ENCODE results near the gene MYO7B.

The MYO7B gene

DNA sequence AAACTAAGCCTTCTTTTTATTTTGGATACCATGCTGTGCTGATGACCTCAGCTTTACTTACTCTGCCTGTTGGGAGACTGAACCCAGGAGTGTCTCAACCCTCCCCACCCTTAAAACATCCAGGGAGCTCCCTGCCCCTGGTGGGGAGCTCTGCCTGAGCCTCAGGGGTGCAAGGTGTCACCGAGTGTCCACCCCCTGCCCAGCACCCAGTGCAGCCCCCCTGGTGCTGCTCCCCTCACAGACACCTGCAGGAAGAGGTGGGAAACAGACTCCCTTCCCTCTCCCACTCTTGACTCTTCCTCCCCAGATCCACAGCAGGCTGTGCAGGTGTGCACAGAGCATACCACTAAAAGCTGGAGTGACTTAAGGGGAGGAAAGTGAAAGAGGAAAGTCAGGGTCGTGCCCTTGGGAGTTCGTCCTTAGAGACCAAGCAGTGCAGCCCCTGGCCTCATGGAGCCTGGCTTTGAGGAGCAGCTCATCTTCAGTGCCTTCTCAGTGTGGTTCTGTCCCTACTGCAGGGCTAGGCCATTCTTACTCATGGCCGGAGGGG, 51.3 kb downstream of the MYO7B start:
- Histone ChIP-seq H3K9me3 (ENCODE audit: control extremely low read depth in 1 of 5, control insufficient read depth in 4 of 5, insufficient read depth in 2 of 5, low read depth in 1 of 5, low read length in 4 of 5) (no peaks in the 10 kb centered on the region), H3K4me1 (ENCODE audit: control extremely low read depth in 1 of 4, control insufficient read depth in 4 of 4, insufficient read depth in 4 of 4, low read length in 3 of 4) (no peaks in the 10 kb centered on the region), H3K27me3 (replicated peaks in 2 of 5; ENCODE audit: control insufficient read depth in 4 of 5, insufficient read depth in 5 of 5, low read length in 4 of 5) (no peaks in the 10 kb centered on the region), H3K27ac (ENCODE audit: insufficient read depth in 1 of 2, low read depth in 1 of 2, low read length in 2 of 2, poor library complexity in 1 of 2, severe bottlenecking in 2 of 2) (no peak overlapping the region), H3K4me3 (ENCODE audit: control insufficient read depth in 1 of 7, extremely low read depth in 1 of 7, insufficient read depth in 4 of 7, low read depth in 2 of 7, low read length in 6 of 7) (no peak overlapping the region), H3K36me3 (ENCODE audit: control insufficient read depth in 4 of 4, insufficient read depth in 4 of 4, low read length in 3 of 4) (no peaks in the 10 kb centered on the region)
- ChIA-PET CTCF (no interaction called here), POLR2A (no interaction called here)
- no peak for DNase-seq
- WGBS (ENCODE audit: insufficient coverage) = 100% methylated on average over 4 of the region's 4 CpGs

GRCh38 chr2:127588241-127588640, 52.8 kb downstream of the MYO7B start:
- Histone ChIP-seq H3K36me3 (ENCODE audit: control insufficient read depth in 4 of 4, insufficient read depth in 4 of 4, low read length in 3 of 4) (no peaks in the 10 kb centered on the region), H3K27ac (ENCODE audit: insufficient read depth in 1 of 2, low read depth in 1 of 2, low read length in 2 of 2, poor library complexity in 1 of 2, severe bottlenecking in 2 of 2) (no peak overlapping the region), H3K9me3 (ENCODE audit: control extremely low read depth in 1 of 5, control insufficient read depth in 4 of 5, insufficient read depth in 2 of 5, low read depth in 1 of 5, low read length in 4 of 5) (no peaks in the 10 kb centered on the region), H3K4me1 (ENCODE audit: control extremely low read depth in 1 of 4, control insufficient read depth in 4 of 4, insufficient read depth in 4 of 4, low read length in 3 of 4) (no peaks in the 10 kb centered on the region), H3K27me3 (replicated peaks in 2 of 5; ENCODE audit: control insufficient read depth in 4 of 5, insufficient read depth in 5 of 5, low read length in 4 of 5) (no peaks in the 10 kb centered on the region), H3K4me3 (ENCODE audit: control insufficient read depth in 1 of 7, extremely low read depth in 1 of 7, insufficient read depth in 4 of 7, low read depth in 2 of 7, low read length in 6 of 7) (no peak overlapping the region)
- ChIA-PET POLR2A (no interaction called here), CTCF (interaction anchor here (6.0 kb wide), 1 partner anchor 63 kb away, joined by 89 read pairs; no protein-coding TSS in a partner anchor)
- 97% methylated on average over 5 of the region's 5 CpGs for WGBS (ENCODE audit: insufficient coverage)
- DNase-seq = no peak

DNA sequence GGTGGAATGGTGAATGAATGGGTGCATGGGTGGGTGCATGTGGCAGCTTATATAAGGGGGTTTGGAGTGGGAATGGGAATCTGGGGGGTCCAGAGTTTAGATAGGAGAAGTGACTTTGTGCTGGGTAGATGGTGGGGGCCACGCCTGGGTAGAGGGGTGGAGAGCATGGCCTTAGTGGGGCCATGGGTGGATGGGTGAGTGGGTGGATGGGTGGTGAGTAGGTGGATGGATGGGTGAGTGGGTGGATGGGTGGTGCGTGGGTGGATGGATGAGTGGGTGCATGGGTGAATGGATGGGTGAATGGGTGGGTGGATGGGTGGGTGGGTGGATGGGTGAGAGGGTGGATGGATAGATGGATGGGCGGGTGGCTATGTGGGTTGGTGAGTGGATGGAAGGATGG, 53.9 kb downstream of the MYO7B start:
- no peaks in the 10 kb centered on the region for H3K36me3 ChIP-seq (ENCODE audit: control insufficient read depth in 4 of 4, insufficient read depth in 4 of 4, low read length in 3 of 4)
- ChIA-PET POLR2A (no interaction called here), CTCF (interaction anchor here (1.0 to 6.0 kb wide), 4 partner anchors 42 to 107 kb away, joined by 3 to 89 read pairs (median 24); no protein-coding TSS in a partner anchor)
- H3K27ac ChIP-seq (ENCODE audit: insufficient read depth in 1 of 2, low read depth in 1 of 2, low read length in 2 of 2, poor library complexity in 1 of 2, severe bottlenecking in 2 of 2) = no peak overlapping the region
- no peak overlapping the region for H3K4me3 ChIP-seq (ENCODE audit: control insufficient read depth in 1 of 7, extremely low read depth in 1 of 7, insufficient read depth in 4 of 7, low read depth in 2 of 7, low read length in 6 of 7)
- 100% methylated on average over 2 of the region's 3 CpGs for WGBS (ENCODE audit: insufficient coverage)
- DNase-seq = no peak
- H3K9me3 ChIP-seq (ENCODE audit: control extremely low read depth in 1 of 5, control insufficient read depth in 4 of 5, insufficient read depth in 2 of 5, low read depth in 1 of 5, low read length in 4 of 5) = no peaks in the 10 kb centered on the region
- no peaks in the 10 kb centered on the region for H3K4me1 ChIP-seq (ENCODE audit: control extremely low read depth in 1 of 4, control insufficient read depth in 4 of 4, insufficient read depth in 4 of 4, low read length in 3 of 4)
- H3K27me3 ChIP-seq (replicated peaks in 2 of 5; ENCODE audit: control insufficient read depth in 4 of 5, insufficient read depth in 5 of 5, low read length in 4 of 5) = no peaks in the 10 kb centered on the region

DNA sequence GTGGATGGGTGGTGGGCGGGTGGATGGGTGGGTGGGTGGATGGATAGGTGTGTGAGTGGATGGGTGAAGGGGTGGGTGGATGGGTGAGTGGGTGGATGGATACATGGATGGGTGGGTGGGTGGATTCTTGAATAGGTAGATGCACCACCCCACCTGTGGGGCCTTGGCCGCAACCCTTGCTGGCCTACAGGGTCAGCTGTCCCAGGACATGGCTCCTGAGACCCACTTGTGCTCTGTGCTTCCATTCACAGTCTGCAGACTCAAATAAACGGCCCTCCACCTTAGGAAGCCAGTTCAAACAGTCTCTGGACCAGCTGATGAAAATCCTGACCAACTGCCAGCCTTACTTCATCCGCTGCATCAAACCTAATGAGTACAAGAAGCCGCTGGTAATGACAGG, 54.4 kb downstream of the MYO7B start:
- no peak for DNase-seq
- Histone ChIP-seq H3K27me3 (replicated peaks in 2 of 5; ENCODE audit: control insufficient read depth in 4 of 5, insufficient read depth in 5 of 5, low read length in 4 of 5) (no peaks in the 10 kb centered on the region), H3K27ac (ENCODE audit: insufficient read depth in 1 of 2, low read depth in 1 of 2, low read length in 2 of 2, poor library complexity in 1 of 2, severe bottlenecking in 2 of 2) (no peak overlapping the region), H3K4me3 (ENCODE audit: control insufficient read depth in 1 of 7, extremely low read depth in 1 of 7, insufficient read depth in 4 of 7, low read depth in 2 of 7, low read length in 6 of 7) (no peak overlapping the region), H3K4me1 (ENCODE audit: control extremely low read depth in 1 of 4, control insufficient read depth in 4 of 4, insufficient read depth in 4 of 4, low read length in 3 of 4) (no peaks in the 10 kb centered on the region), H3K9me3 (ENCODE audit: control extremely low read depth in 1 of 5, control insufficient read depth in 4 of 5, insufficient read depth in 2 of 5, low read depth in 1 of 5, low read length in 4 of 5) (no peaks in the 10 kb centered on the region), H3K36me3 (ENCODE audit: control insufficient read depth in 4 of 4, insufficient read depth in 4 of 4, low read length in 3 of 4) (no peaks in the 10 kb centered on the region)
- 80% methylated on average over 1 of the region's 5 CpGs for WGBS (ENCODE audit: insufficient coverage)
- POLR2A ChIA-PET = no interaction called here
- CTCF ChIA-PET = interaction anchor here (0.9 to 6.0 kb wide), 6 partner anchors 10 to 106 kb away, joined by 3 to 89 read pairs (median 10); no protein-coding TSS in a partner anchor

DNA sequence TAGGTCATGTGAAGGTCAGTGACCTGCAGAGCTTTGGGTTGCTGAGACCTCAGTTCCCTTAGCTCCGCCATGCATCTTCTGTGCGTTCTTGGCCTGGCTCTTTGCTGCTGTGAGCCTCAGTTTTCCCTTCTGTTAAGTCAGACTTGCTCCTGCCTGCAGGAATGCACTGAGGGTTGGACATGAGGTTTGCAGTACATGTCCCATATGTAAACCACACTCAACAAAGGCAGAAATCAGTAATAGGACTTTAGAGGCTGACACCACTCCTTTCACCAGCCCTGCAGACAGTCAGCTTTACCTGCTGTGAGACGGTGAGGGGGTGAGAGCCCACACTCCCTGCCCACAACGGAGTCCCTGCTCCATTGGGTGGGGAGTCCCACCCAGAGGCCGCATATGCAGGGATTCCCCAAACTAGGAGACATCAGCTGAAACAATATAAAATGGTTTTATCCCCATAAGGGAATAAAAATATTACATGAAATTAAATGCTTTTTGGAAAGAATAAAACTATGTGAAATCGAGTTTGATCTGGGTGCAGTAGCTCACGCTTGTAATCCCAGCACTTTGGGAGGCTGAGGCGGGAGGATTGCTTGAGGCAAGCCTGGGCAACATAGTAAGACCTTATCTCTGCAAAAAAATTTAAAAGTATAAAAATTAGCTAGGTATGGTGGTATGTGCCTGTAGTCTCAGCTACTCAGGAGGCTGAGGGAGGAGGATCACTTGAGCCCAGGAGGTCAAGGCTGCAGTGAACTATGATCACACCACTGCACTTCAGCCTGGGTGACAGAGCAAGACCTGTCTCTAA, 55.1 kb downstream of the MYO7B start:
- Histone ChIP-seq H3K4me1 (ENCODE audit: control extremely low read depth in 1 of 4, control insufficient read depth in 4 of 4, insufficient read depth in 4 of 4, low read length in 3 of 4) (no peaks in the 10 kb centered on the region), H3K36me3 (ENCODE audit: control insufficient read depth in 4 of 4, insufficient read depth in 4 of 4, low read length in 3 of 4) (no peaks in the 10 kb centered on the region), H3K27ac (ENCODE audit: insufficient read depth in 1 of 2, low read depth in 1 of 2, low read length in 2 of 2, poor library complexity in 1 of 2, severe bottlenecking in 2 of 2) (no peak overlapping the region), H3K27me3 (replicated peaks in 2 of 5; ENCODE audit: control insufficient read depth in 4 of 5, insufficient read depth in 5 of 5, low read length in 4 of 5) (no peaks in the 10 kb centered on the region), H3K4me3 (ENCODE audit: control insufficient read depth in 1 of 7, extremely low read depth in 1 of 7, insufficient read depth in 4 of 7, low read depth in 2 of 7, low read length in 6 of 7) (no peak overlapping the region), H3K9me3 (ENCODE audit: control extremely low read depth in 1 of 5, control insufficient read depth in 4 of 5, insufficient read depth in 2 of 5, low read depth in 1 of 5, low read length in 4 of 5) (no peaks in the 10 kb centered on the region)
- CTCF ChIA-PET = interaction anchor here (0.6 to 6.0 kb wide), 36 partner anchors 7 to 483 kb away, joined by 3 to 89 read pairs (median 4); no protein-coding TSS in a partner anchor
- WGBS (ENCODE audit: insufficient coverage) = 100% methylated on average over 5 of the region's 8 CpGs
- POLR2A ChIA-PET = interaction anchor here (0.6 kb wide), 1 partner anchor 227 kb away, joined by 5 read pairs; no protein-coding TSS in a partner anchor
- DNase-seq = no peak

GRCh38 chr2:127591221-127591923, 55.9 kb downstream of the MYO7B start:
- Histone ChIP-seq H3K36me3 (ENCODE audit: control insufficient read depth in 4 of 4, insufficient read depth in 4 of 4, low read length in 3 of 4) (no peaks in the 10 kb centered on the region), H3K27ac (ENCODE audit: insufficient read depth in 1 of 2, low read depth in 1 of 2, low read length in 2 of 2, poor library complexity in 1 of 2, severe bottlenecking in 2 of 2) (no peak overlapping the region), H3K4me3 (ENCODE audit: control insufficient read depth in 1 of 7, extremely low read depth in 1 of 7, insufficient read depth in 4 of 7, low read depth in 2 of 7, low read length in 6 of 7) (no peak overlapping the region), H3K27me3 (replicated peaks in 2 of 5; ENCODE audit: control insufficient read depth in 4 of 5, insufficient read depth in 5 of 5, low read length in 4 of 5) (no peaks in the 10 kb centered on the region), H3K9me3 (ENCODE audit: control extremely low read depth in 1 of 5, control insufficient read depth in 4 of 5, insufficient read depth in 2 of 5, low read depth in 1 of 5, low read length in 4 of 5) (no peaks in the 10 kb centered on the region), H3K4me1 (ENCODE audit: control extremely low read depth in 1 of 4, control insufficient read depth in 4 of 4, insufficient read depth in 4 of 4, low read length in 3 of 4) (no peaks in the 10 kb centered on the region)
- ChIA-PET POLR2A (interaction anchor here (0.6 kb wide), 1 partner anchor 226 kb away, joined by 5 read pairs; no protein-coding TSS in a partner anchor), CTCF (interaction anchor here (0.6 to 6.0 kb wide), 37 partner anchors 8 to 482 kb away, joined by 3 to 89 read pairs (median 4); no protein-coding TSS in a partner anchor)
- 24% methylated on average over 7 of the region's 10 CpGs for WGBS (ENCODE audit: insufficient coverage)
- DNase-seq = peak; percentile 78 to 85 (median 81)

All from common myeloid progenitor, CD34-positive (primary cell).